ENCODE results near the gene GNAO1.

GNAO1 gene

GRCh38 chr16:56343661-56344517 lies 152.6 kb downstream of the GNAO1 start:
- DNase-seq (ENCODE audit: low spot score), result no peak
- in situ Hi-C loops (cut with MboI; ENCODE audit: low sequenced_read_pairs, unreplicated experiment), result no loop called here
- no peak for TF ChIP-seq CTCF (IDR thresholded peaks at IDR 0.05; ENCODE audit: borderline replicate concordance, control extremely low read depth, extremely low read depth, insufficient read depth, missing control alignments)

- no peak for DNase-seq (ENCODE audit: low spot score)
- no peak for TF ChIP-seq CTCF (IDR thresholded peaks at IDR 0.05; ENCODE audit: borderline replicate concordance, control extremely low read depth, extremely low read depth, insufficient read depth, missing control alignments)
- in situ Hi-C loops (cut with MboI; ENCODE audit: low sequenced_read_pairs, unreplicated experiment), result no loop called here
Measured at GRCh38 chr16:56344518-56345405, 153.5 kb downstream of the GNAO1 start.

GRCh38 chr16:56345406-56346050 lies 154.2 kb downstream of the GNAO1 start:
- in situ Hi-C loops (cut with MboI; ENCODE audit: low sequenced_read_pairs, unreplicated experiment), result no loop called here
- no peak for DNase-seq (ENCODE audit: low spot score)
- TF ChIP-seq CTCF (IDR thresholded peaks at IDR 0.05; ENCODE audit: borderline replicate concordance, control extremely low read depth, extremely low read depth, insufficient read depth, missing control alignments), result no peak

- in situ Hi-C loops (cut with MboI; ENCODE audit: low sequenced_read_pairs, unreplicated experiment), result no loop called here
- no peak for DNase-seq (ENCODE audit: low spot score)
- no peak for TF ChIP-seq CTCF (IDR thresholded peaks at IDR 0.05; ENCODE audit: borderline replicate concordance, control extremely low read depth, extremely low read depth, insufficient read depth, missing control alignments)
Measured at GRCh38 chr16:56346131-56346890, 155.0 kb downstream of the GNAO1 start.

- in situ Hi-C loops (cut with MboI; ENCODE audit: low sequenced_read_pairs, unreplicated experiment), result no loop called here
- DNase-seq (ENCODE audit: low spot score), result no peak
- TF ChIP-seq CTCF (IDR thresholded peaks at IDR 0.05; ENCODE audit: borderline replicate concordance, control extremely low read depth, extremely low read depth, insufficient read depth, missing control alignments), result no peak
Measured at GRCh38 chr16:56347166-56347565, 155.9 kb downstream of the GNAO1 start.

Measured in GM13976 (cell line).